Non-pigmented ciliary epithelial cell (primary cell): ENCODE results near the gene ALPK3.

Experiments used
- DNase-seq: peaks from one replicate; pipeline ENCODE4 v3.0.0-alpha.2; 2010; ENCODE audit warnings: low read depth

The ALPK3 gene

DNA sequence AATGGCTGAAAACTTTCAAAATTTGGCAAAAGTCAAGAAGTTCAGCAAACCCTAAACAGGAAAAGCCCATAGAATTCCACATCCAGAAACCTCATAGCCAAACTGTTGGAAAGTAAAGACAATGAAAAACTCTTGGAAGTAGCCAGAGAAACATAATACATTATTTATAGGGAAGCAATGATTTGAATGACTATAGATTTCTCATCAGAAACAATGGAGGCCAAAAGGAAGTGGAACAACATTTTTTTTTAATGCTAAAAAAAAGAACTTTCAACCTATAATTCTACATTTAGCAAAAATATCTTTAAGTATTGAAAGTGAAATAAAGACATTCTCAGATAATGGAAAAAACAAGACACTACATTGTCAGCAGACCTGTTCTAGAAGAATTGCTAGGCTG, 30.2 kb downstream of the ALPK3 start:
- DNase-seq = no peak

DNA sequence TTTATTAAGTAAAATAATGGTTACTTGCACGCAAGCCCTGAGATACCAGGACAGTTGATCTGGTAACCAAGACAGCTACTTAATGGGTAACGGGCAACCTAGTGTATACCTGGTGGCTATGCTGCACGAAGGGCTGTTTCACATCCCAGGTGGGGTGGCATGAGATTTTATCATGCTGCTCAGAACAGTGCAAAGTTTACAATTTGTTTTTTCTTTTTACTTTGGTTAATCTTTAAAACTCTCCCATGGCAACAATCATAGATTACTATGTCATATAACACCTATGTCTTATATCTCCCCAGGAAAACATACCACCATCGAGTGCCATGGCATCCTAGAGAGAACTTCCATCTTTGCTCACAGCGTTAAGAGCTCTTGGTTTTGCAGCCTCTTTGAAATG, 35.1 kb downstream of the ALPK3 start:
- DNase-seq = no peak

DNA sequence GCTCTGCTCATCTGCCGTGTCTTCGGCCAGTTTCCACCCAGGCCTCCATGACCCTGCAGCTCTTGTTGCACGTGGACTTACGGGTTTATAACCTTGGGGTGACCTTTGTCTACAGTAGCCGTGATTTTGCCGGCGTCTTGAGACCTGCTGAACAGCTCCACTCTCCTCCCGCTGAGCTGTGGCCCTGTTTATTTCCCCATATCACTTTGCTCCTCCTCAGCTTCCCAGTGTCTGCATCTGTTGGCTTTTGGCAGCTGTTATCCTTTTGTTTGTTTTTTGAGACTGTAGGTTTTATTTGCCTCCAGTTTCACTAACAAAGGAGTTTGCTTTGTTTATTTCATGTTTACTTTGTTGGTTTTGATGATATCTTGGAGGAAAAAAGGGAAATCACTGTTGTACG, 38.0 kb downstream of the ALPK3 start:
- DNase-seq = no peak

DNA sequence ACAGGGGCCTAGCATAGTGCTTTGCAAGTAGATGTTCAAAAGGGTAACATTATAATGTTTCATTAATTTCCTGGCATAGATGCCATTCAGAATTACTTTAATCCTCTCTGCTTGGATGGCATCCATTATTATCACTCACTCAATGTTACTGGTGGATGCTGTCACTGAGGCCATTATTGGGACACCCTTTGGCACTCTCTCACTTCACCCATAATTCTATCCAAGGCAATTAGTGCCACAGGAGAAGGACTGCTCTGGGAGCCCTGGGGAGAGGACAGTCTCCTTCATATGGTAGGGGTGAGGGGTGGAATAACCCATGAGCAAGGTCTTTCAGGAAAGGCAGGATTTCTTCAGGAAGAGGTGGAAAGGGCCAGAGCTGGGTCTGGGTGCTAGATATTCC, 38.6 kb downstream of the ALPK3 start:
- no peak for DNase-seq

DNA sequence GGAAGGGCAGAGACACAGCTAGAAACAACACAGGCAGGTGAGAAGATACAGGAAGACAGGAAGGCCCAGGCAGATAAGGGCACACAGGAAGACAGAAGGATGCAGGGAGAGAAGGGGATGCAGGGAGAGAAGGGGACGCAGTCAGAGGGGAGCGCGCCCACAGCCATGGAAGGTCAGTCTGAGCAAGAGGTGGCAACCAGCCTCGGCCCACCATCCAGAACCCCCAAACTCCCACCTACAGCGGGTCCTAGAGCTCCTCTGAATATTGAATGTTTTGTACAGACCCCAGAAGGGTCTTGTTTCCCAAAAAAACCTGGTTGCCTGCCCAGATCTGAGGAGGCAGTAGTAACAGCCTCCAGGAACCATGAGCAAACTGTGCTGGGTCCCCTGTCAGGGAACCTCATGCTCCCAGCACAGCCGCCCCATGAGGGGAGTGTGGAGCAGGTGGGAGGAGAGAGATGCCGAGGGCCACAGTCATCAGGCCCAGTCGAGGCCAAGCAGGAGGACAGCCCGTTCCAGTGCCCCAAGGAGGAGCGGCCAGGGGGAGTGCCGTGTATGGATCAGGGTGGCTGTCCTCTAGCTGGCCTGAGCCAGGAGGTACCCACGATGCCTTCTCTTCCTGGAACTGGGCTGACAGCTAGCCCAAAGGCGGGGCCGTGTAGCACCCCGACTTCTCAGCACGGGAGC, 39.7 kb downstream of the ALPK3 start:
- DNase-seq = no peak

DNA sequence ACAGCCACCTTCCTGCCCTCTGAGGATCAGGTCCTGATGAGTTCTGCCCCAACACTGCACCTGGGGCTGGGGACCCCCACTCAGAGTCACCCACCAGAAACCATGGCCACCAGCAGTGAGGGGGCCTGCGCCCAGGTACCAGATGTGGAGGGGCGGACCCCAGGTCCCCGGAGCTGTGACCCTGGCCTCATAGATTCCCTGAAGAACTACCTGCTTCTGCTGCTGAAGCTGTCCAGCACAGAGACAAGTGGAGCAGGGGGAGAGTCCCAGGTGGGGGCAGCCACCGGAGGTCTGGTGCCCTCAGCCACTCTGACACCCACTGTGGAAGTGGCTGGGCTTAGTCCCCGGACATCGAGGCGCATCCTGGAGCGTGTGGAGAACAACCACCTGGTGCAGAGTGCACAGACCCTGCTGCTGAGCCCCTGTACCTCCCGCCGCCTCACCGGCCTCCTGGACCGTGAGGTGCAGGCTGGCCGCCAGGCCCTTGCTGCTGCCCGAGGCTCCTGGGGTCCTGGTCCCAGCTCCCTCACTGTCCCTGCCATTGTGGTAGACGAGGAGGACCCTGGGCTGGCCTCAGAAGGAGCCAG, 40.4 kb downstream of the ALPK3 start:
- no peak for DNase-seq

DNA sequence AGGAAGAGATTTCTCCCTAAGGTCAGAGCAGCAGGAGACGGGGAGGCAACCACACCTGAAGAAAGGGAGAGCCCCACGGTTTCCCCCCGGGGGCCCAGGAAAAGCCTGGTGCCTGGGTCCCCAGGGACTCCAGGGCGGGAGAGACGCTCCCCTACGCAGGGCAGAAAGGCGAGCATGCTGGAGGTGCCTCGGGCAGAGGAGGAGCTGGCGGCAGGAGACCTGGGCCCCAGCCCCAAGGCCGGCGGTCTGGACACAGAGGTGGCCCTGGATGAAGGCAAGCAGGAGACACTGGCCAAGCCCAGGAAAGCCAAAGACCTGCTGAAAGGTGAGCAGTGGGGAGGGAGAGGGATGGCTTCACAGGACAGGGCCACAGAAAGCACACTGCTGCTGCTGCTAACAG, 41.1 kb downstream of the ALPK3 start:
- no peak for DNase-seq

DNA sequence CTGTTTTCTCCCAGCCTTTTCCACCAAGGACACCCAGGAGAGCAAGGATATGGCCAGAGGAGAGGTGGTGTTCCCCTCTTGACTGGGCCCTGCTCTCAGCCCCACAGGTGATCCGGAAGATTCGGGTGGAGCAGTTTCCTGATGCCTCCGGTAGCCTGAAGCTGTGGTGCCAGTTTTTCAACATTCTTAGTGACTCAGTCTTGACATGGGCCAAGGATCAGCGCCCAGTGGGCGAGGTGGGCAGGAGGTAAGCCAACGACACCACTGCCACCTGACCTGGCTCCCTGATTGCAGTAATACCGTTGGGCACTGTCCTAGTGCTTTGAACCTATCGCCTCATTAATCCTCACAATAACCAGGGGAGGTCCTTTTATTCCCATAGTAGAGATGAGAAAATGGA, 42.0 kb downstream of the ALPK3 start:
- DNase-seq = no peak

DNA sequence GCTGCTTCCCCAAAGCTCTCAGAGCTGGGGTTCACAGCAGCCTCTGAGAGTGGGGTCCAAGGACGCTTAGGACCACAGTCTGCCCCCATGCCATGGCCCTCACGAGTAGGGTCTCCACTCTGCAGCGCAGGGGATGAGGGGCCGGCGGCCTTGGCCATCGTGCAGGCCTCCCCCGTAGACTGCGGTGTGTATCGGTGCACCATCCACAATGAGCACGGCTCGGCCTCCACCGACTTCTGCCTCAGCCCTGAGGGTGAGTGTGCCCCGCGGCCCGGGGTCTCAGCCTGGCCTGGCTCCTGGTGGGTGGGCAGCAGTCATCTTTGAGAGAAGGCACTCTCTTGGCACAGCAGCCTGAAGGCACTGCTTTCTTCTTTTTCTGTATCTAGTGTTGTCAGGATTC, 42.5 kb downstream of the ALPK3 start:
- no peak for DNase-seq

DNA sequence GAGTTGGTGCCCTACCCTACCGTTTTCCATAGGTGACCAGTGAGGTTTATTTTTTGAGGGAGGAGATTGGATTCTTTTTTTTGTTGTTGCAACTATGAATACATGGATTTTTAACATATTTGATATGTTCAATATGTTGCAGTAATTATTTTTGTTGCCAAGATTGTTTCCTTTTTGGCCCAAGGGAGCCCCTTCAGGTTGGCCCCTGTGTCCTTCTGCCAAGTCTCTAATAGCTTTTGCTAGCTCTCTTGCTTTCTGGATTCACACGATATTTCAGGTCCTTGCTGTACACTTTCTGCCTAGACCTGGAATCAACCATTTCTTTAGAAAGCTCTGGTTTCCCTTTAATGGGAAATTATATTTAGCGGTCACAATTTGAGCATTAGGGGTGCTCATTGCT, 44.6 kb downstream of the ALPK3 start:
- DNase-seq = no peak

DNA sequence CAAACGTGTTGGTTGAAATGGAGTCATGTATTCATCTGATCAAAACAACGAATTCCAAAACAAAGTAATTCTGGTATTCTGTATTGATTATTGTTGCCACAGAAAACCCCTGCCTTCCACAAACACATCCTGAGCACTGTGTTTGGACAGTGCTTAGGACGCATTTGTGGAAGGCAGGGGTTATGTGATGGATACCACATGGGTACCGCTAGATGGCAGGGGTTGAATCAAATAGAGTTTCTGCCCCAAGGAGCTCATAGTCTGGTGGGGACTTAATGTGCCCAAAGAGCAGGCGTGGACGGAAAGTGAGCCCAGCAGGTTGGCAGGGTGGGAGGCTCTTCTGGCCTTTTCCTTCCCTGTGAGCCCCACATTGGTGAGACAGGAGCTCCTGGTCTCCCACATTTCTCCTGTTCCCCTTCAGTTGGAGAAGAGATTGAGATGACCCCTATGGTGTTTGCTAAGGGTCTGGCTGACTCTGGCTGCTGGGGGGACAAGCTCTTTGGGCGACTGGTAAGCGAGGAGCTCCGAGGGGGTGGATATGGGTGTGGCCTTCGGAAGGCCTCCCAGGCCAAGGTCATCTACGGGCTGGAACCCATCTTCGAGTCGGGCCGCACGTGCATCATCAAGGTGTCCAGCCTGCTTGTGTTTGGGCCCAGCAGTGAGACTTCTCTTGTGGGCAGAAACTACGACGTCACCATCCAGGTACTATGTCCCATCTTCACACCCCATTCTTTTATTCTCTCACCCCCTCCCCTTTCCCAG, 45.2 kb downstream of the ALPK3 start:
- DNase-seq = no peak

DNA sequence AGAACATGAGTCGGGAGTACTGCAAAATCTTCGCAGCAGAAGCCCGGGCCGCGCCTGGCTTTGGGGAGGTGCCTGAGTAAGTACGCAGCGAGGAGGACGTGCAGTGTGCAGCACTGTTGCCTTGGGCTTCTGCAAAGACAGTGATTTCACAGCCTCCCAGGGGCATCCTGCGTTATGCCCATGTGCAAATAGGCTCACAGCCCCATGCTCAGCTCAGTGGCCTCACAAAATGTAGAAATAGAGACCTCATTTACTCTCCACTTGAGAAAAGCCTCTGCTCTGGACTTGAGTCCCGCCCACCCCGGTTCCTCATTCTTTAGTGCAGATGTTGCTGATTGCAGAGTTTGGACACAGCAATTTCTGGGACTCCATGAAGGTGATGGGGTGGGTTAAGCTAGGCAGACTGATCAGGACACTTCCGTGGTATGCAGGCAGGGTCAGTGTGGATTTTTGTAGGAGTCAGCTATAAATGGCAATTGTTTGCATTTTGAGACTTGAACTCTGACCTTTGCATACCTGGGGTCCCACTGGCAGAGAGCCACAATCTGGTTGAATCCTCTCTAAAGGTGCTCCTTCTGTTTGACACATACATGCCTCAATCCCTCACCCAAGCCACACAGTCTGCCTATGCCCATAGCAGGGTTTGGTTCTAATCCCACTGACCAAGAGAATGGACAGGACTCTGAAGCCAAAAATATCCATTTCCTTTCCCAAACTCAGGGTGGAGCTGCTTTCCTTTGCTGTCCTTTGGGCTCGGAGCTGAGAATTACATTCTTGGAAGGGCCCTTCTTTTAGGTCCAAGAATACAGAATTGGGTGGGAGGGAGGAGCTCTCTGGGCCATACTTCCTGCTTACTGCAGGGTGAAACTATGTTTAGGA, 46.6 kb downstream of the ALPK3 start:
- no peak for DNase-seq

DNA sequence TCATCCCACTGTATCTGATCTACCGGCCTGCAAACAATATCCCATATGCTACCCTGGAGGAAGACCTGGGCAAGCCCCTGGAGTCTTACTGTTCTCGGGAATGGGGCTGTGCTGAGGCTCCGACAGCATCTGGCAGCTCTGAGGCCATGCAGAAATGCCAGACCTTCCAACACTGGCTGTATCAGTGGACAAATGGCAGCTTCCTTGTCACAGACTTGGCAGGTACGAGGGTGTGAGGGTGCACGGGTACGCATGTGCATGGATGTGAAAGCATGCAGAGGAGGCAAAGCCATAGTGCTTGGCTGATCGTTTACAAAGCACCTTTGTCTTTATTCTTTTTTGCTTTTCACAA, 47.3 kb downstream of the ALPK3 start:
- DNase-seq = no peak

DNA sequence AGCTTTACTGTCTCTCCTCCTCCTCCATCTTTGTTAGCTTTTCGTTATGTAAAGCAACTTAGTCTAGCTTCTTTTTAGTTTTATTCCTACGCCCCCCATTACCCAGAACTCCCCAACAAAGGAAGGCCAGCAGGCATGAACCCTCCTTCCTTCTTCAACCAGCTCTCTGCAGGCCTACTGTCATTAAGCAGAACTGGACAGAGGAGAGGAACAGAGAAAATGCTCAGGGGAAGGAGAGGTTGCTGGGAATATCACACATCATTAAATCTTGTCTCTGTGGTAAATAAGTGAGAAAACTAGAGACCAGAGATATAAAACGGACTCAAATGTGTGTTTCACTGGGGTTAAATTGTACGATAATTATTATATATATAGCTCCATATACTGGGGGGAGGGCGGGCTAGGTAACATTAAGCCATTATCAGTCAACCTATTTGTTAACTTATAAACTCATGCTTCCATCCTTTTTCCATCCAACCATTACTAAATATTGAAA, 48.0 kb downstream of the ALPK3 start:
- no peak for DNase-seq

DNA sequence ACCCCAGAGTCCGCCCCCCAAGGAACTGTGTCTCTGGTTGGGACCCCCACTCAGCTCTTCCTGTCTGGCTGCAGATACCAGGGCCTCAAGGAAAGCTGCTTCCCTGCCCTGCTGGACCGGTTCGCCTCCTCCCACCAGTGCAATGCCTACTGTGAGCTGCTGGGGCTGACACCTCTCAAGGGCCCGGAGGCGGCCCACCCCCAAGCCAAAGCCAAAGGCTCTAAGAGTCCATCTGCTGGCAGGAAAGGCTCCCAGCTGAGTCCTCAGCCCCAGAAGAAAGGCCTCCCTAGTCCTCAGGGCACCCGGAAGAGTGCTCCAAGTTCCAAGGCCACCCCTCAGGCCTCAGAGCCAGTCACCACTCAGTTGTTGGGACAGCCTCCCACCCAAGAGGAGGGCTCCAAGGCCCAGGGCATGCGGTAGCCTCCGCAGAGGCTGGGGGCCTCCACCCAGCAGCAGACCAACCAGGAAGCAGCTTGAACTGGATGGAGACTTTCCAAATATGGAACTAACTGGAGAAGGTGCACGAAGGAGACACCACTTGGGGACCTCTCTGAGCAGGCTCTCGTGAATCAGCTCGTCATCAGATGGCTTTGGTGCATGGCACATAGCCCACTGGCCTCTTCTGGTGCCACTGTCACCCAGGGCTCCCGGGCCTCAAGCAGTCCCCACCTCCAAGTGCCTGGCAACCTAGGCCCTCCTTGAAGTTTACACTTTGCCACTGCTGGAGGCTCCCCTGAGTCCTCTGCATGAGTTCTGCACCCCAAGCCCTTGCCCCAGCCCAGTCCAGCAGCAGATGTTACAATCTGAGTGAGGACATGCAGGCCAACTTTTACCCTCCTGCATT, 51.1 kb downstream of the ALPK3 start:
- DNase-seq = no peak

DNA sequence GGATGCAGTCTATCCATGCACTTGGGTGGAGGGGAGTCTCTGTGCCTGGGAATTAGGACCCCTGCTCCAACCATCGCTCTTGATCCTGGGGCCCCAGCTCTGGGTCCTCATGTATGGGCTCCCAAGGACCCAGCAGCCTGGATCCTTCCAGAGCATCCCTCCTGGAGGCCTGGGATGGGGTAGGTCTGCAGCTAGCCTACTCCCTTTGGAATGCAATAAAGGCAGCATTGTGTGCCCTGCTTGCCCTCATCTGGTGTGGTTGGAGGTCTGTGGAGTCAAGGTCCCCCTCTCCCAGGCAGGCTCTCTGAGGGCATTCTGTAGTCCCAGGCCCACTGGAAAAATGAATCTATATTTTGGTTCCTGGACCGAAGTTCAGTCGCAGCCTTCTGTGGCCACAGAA, 52.4 kb downstream of the ALPK3 start:
- no peak for DNase-seq

DNA sequence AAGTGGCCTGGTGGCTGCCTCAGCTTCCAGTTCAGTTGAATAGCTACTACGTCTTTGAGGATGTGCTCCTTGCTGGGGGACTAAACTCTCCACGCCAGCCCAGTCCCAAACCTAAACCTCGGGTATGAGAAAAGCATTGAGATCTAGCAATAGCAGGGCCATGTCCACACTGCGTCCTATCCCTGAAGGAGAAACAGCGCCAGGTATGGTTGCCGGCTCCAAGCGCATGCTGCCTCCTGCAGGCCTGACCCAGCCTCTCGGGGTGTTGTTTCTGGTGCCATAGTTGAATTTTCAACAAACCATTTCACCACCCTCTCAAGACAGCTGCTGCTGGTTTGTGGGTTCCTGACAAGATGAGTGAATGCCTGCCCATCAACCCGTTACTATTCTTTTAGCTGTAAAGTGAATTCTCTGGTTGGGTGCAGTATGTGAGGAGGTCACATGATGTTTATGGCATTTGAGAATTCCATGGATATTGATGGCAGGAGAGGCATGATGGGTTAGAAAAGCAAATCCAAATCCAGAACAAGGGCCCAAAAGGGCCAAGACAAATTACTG, 54.4 kb downstream of the ALPK3 start:
- DNase-seq = no peak

DNA sequence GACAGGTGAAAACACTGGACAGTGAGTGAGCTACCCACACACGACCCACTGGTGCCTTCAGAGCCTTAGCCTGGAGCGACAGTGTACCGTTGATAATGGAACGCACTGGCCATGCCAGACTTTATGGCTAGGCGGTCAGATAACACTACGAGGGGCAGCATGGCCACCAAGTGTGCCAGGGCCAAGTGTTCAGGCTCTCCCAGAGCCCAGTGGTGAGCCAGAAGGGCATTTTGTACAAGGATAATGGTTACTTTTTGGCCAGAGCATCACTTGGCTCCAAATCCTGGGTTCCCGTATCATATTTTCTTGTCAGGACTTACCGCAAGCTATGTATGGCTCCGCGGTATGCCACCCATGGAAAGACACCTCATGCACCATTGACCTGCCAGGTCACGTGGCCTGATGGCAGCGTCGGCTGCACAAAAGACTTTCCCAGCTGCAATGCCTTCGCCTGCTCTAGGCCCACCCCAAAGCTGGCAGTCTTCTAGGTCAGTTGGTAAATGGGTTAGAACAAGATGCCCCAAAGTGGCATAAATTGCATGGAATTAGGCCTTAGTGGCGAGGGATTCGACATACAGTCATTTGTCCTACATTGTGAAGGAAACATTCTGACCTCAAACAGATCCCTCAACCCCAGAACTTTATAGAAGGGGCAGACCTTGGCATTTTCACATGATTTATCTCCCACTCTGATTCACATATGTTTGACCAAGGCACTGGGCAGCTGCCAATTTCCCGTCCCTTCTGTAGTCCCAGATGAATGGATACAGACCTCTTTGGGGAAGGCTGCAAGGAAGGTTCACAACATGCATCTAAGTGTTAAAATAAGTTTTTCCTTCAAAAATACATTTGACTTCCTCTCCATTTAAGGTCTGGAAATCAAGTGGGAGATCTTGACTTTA, 55.1 kb downstream of the ALPK3 start:
- no peak for DNase-seq

DNA sequence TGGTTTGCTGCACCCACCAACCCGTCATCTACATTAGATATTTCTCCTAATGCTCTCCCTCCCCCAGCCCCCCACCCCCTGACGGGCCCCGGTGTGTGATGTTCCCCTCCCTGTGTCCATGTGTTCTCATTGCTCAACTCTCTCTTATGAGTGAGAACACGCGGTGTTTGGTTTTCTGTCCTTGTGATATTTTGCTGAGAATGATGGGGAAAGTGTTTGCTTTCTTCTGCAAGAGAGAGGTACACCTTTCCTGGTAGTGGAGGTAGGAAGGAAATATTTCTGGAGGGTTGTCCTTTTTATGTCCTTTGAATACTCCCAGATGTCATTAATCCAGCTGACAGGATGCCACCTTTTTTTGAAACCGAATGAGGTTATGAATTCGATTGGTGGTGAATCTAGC, 56.8 kb downstream of the ALPK3 start:
- DNase-seq = no peak
